ENCODE data around the gene AK1. TPM values are rescaled to one million over a fixed set of nuclear protein-coding genes. Genes with fewer than 3 reads are reported as not detected.
A peak's percentile ranks its signal among the peaks of the same experiment; 100 is the strongest.

Gene AK1
- total and polyA plus RNA-seq, 9 of the 15 experiments (the other 6 are each of a cell fraction or from before 2014, with no cell fraction given): 10.1 to 71.8 (median 39.0) TPM

- TF ChIP-seq ARID4B (CRISPR knock-in tag; IDR thresholded peaks at IDR 0.05): no peak
- no peak for TF ChIP-seq ZSCAN29 (IDR thresholded peaks at IDR 0.05)
- TF ChIP-seq PRMT5 (CRISPR knock-in tag; IDR thresholded peaks at IDR 0.05): no peak
- no peak for TF ChIP-seq USF2 (CRISPR knock-in tag; IDR thresholded peaks at IDR 0.05)
- no peak for TF ChIP-seq SMARCA5 (IDR thresholded peaks at IDR 0.05)
- no peak; the same call in 1 of the 2 replicates for TF ChIP-seq THAP7 (CRISPR knock-in tag; IDR thresholded peaks at IDR 0.05)
- no peak for TF ChIP-seq SRSF7 (optimal IDR thresholded peaks at IDR 0.05; ENCODE audit: low read depth, low read length)
- TF ChIP-seq POLR2B (IDR thresholded peaks at IDR 0.05; ENCODE audit: low read depth, partially characterized antibody): peak; percentile 85
- peak; percentile 86 to 94 for TF ChIP-seq FOXK2 (conservative IDR thresholded peaks at IDR 0.05 in 1 of 2, IDR thresholded peaks at IDR 0.05 in 1 of 2; ENCODE audit: low read depth in 2 of 2)
- 0 out of 2 replicates have a peak, but pooled peaks have one; percentile 19 for TF ChIP-seq NFE2 (IDR thresholded peaks at IDR 0.05; ENCODE audit: low read depth)
- TF ChIP-seq KDM2B (CRISPR knock-in tag; IDR thresholded peaks at IDR 0.05): 0 out of 2 replicates have a peak, but pooled peaks have one; percentile 16
- TF ChIP-seq JUND (IDR thresholded peaks at IDR 0.05; ENCODE audit: borderline replicate concordance, low read depth, low read length): peak; percentile 4; the same call in 1 of the 2 replicates
- TF ChIP-seq JUND (tag; IDR thresholded peaks at IDR 0.05; ENCODE audit: borderline replicate concordance, low read depth, low read length): no peak; the same call in 2 of the 3 replicates
- TF ChIP-seq NFRKB (IDR thresholded peaks at IDR 0.05; ENCODE audit: low read depth): no peak; the same call in none of the 2 replicates
- 0 out of 2 replicates have a peak, but pooled peaks have one; percentile 13 for TF ChIP-seq EHMT2 (IDR thresholded peaks at IDR 0.05)
- TF ChIP-seq SP1 (CRISPR knock-in tag; IDR thresholded peaks at IDR 0.05): peak; percentile 89
- TF ChIP-seq ETV5 (CRISPR knock-in tag; IDR thresholded peaks at IDR 0.05; ENCODE audit: low read depth): peak; percentile 80; the same call in 1 of the 2 replicates
- no peak for TF ChIP-seq FOSL1 (tag; conservative IDR thresholded peaks at IDR 0.05)
Observed at GRCh38 chr9:127828262-127829031, 49.0 kb downstream of the AK1 start (continued).
